Measurements from ENCODE around the gene USH1C. TPM values are rescaled to one million over a fixed set of nuclear protein-coding genes. Genes with fewer than 3 reads are reported as not detected.

The USH1C gene
- total and polyA plus RNA-seq, 2 experiments from 2014 or later: not detected

DNA sequence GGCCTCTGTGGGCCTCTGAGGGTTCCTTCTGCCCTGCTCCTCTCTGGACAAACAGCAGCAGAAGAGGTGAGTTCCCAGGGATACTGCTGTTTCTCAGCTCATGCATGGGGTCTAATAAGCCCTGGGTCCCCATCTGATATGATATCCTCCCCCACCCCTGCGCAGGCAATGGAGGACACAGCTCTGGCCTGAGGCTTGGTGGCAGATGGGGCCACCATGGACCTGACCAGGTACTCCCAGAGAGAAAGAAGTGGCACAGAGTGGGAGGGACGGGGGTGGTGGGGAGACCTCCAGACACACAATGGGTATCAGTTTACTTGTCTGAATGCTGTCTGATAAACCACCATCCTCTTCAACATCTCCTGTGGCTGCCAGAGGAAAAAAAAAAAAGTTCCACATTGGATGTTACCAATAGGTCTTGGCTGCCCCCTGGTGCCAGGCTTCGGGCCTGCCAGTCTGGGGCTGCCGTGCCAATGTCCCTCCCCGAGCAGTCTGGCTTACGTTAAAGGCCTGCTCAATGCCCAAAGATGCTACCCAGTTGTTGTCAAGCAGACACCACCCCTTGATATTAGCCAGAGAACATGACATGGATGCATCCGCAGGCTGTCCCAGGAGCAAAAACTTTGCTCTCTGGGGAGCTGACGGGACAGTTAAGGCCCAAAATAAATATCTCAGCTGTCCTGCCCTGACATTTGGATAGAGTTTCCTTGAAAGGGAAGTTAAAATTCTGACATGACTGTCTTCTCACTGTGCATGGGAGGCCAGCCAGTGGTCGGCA lies 39.7 kb downstream of the USH1C start:
- no peaks in the 10 kb centered on the region for H3K9me2 ChIP-seq (ENCODE audit: insufficient read depth)
- 12 to 14% methylated on average over 9 of the region's 9 CpGs for WGBS, 2 experiments (ENCODE audit: low coverage in 1 of 2, low lambda C conversion rate in 2 of 2, missing lambda C conversion rate in 2 of 2)
- H3K4me3 ChIP-seq: no peak overlapping the region
- H2AFZ ChIP-seq: no peak overlapping the region
- no peaks in the 10 kb centered on the region for H3K36me3 ChIP-seq (ENCODE audit: low read depth)
- no peaks in the 10 kb centered on the region for H3K79me2 ChIP-seq (ENCODE audit: insufficient read depth)
- H4K20me1 ChIP-seq (ENCODE audit: insufficient read depth): no peaks in the 10 kb centered on the region
- no peak overlapping the region for H3K4me2 ChIP-seq (ENCODE audit: unreplicated experiment)
- no peak overlapping the region for H3K9ac ChIP-seq
- in situ Hi-C loops (cut with MboI): loop anchor here (10.0 kb wide), 1 partner anchor 120 kb away; the partner anchor contains the start of gene KCNJ11
- H3K9me3 ChIP-seq (ENCODE audit: low read depth): no peaks in the 10 kb centered on the region
- no peak overlapping the region for H3K27ac ChIP-seq
- H3K4me1 ChIP-seq (ENCODE audit: insufficient read depth): no peaks in the 10 kb centered on the region
- peak; percentile 87 for DNase-seq
- H3K27me3 ChIP-seq (replicated peaks; ENCODE audit: insufficient read depth): no peaks in the 10 kb centered on the region; the same call in 1 of the 2 replicates
- TF ChIP-seq EZH2phosphoT487 (IDR thresholded peaks at IDR 0.05; ENCODE audit: insufficient read depth, low read depth): no peak
- TF ChIP-seq EZH2 (IDR thresholded peaks at IDR 0.05; ENCODE audit: insufficient read depth, poor library complexity, severe bottlenecking): no peak
- H3F3A ChIP-seq (ENCODE audit: insufficient read depth): no peaks in the 10 kb centered on the region

DNA sequence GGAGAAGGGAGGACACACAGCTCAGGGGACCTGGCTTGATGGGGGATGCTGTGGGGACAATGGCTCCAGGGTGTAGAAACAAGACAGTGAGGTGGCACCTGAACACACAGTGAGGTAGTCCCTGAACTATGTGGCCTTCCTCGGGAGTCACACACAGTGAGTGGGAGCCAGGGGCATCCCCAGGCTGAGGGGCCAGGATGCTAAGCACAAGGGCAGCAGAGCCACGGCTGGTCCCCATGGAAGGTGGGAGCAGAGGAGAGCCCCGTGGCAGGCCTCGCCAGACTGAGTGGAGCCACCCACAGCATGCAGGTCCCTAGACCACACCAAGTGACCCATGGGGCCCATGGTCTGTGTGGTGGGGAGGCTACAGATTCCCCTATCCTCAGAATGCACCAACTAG lies 41.6 kb downstream of the USH1C start:
- TF ChIP-seq EZH2 (IDR thresholded peaks at IDR 0.05; ENCODE audit: insufficient read depth, poor library complexity, severe bottlenecking) (no peak), EZH2phosphoT487 (IDR thresholded peaks at IDR 0.05; ENCODE audit: insufficient read depth, low read depth) (no peak)
- Histone ChIP-seq H3K36me3 (ENCODE audit: low read depth) (no peaks in the 10 kb centered on the region), H3K9ac (no peak overlapping the region), H3K9me2 (ENCODE audit: insufficient read depth) (no peaks in the 10 kb centered on the region), H3K4me1 (ENCODE audit: insufficient read depth) (no peaks in the 10 kb centered on the region), H3K9me3 (ENCODE audit: low read depth) (no peaks in the 10 kb centered on the region), H3K27me3 (replicated peaks; ENCODE audit: insufficient read depth) (no peaks in the 10 kb centered on the region), H3K4me2 (ENCODE audit: unreplicated experiment) (no peak overlapping the region), H3K79me2 (ENCODE audit: insufficient read depth) (no peaks in the 10 kb centered on the region), H4K20me1 (ENCODE audit: insufficient read depth) (no peaks in the 10 kb centered on the region), H3K27ac (no peak overlapping the region), H3K4me3 (no peak overlapping the region), H3F3A (ENCODE audit: insufficient read depth) (no peaks in the 10 kb centered on the region), H2AFZ (no peak overlapping the region)
- no peak for DNase-seq
- in situ Hi-C loops (cut with MboI): loop anchor here (10.0 kb wide), 1 partner anchor 118 kb away; the partner anchor contains the start of gene KCNJ11
- 50 to 60% methylated on average over 4 of the region's 4 CpGs for WGBS, 2 experiments (ENCODE audit: low coverage in 1 of 2, low lambda C conversion rate in 2 of 2, missing lambda C conversion rate in 2 of 2)

DNA sequence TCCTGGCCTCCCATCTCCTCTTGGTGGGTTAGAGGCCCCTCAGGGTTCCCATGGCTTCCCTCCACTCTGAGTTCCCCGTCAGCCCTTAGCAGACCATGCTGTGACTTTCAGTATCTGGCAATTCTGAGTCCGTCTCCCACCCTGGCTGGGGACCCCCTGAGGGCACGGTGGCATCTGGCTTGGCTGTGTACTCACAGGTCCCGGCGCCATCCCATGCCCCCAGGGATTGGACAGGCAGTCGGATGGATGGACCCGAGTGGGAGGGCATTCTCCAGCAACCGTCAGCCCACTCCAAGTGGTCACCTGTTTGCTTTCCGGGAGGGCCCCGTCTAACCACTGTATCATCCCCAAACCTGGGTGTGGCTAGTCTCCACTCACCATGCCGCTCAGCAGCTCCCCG lies 43.5 kb downstream of the USH1C start:
- Histone ChIP-seq H3K4me2 (ENCODE audit: unreplicated experiment) (no peak overlapping the region), H3K9me2 (ENCODE audit: insufficient read depth) (no peaks in the 10 kb centered on the region), H3K9me3 (ENCODE audit: low read depth) (no peaks in the 10 kb centered on the region), H2AFZ (no peak overlapping the region), H3F3A (ENCODE audit: insufficient read depth) (no peaks in the 10 kb centered on the region), H3K4me3 (no peak overlapping the region), H4K20me1 (ENCODE audit: insufficient read depth) (no peaks in the 10 kb centered on the region), H3K27ac (no peak overlapping the region), H3K27me3 (replicated peaks; ENCODE audit: insufficient read depth) (peaks cover 3% of the 10 kb centered on the region; the same call in 1 of the 2 replicates), H3K4me1 (ENCODE audit: insufficient read depth) (no peaks in the 10 kb centered on the region), H3K36me3 (ENCODE audit: low read depth) (no peaks in the 10 kb centered on the region), H3K9ac (no peak overlapping the region), H3K79me2 (ENCODE audit: insufficient read depth) (no peaks in the 10 kb centered on the region)
- TF ChIP-seq EZH2 (IDR thresholded peaks at IDR 0.05; ENCODE audit: insufficient read depth, poor library complexity, severe bottlenecking) (no peak), EZH2phosphoT487 (IDR thresholded peaks at IDR 0.05; ENCODE audit: insufficient read depth, low read depth) (no peak)
- no peak for DNase-seq
- in situ Hi-C loops (cut with MboI): loop anchor here (10.0 kb wide), 1 partner anchor 116 kb away; the partner anchor contains the start of gene KCNJ11
- WGBS, 2 experiments (ENCODE audit: low coverage in 1 of 2, low lambda C conversion rate in 2 of 2, missing lambda C conversion rate in 2 of 2): 66 to 69% methylated on average over 10 to 12 of the region's 12 CpGs

DNA sequence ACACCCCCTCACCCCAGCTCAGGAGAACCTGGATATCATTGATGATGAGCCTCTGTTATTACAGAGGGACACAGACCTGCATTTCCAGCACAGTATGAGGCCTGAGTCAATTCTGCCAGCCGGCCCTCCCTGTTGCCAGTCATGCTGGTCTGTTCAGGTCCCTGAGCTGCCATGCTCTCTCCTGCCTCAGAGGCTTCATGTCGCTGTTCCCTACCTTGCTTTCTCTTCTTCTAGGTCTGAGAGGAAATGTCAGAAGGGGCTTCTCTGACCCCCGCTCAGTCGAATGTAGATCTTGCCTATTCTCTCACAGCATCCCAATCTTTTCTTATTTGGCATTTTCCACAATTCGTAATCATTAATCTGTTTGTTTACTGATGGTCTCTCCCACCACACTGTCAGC lies 45.7 kb downstream of the USH1C start:
- Histone ChIP-seq H3K27me3 (replicated peaks; ENCODE audit: insufficient read depth) (peaks cover 3% of the 10 kb centered on the region; the same call in 1 of the 2 replicates), H3K36me3 (ENCODE audit: low read depth) (no peaks in the 10 kb centered on the region), H3K9me2 (ENCODE audit: insufficient read depth) (no peaks in the 10 kb centered on the region), H3K79me2 (ENCODE audit: insufficient read depth) (no peaks in the 10 kb centered on the region), H2AFZ (no peak overlapping the region), H3K4me1 (ENCODE audit: insufficient read depth) (no peaks in the 10 kb centered on the region), H3K9ac (no peak overlapping the region), H3K4me3 (no peak overlapping the region), H3K9me3 (ENCODE audit: low read depth) (no peaks in the 10 kb centered on the region), H4K20me1 (ENCODE audit: insufficient read depth) (no peaks in the 10 kb centered on the region), H3K4me2 (ENCODE audit: unreplicated experiment) (no peak overlapping the region), H3K27ac (no peak overlapping the region), H3F3A (ENCODE audit: insufficient read depth) (no peaks in the 10 kb centered on the region)
- DNase-seq: peak; percentile 38
- in situ Hi-C loops (cut with MboI): no loop called here
- TF ChIP-seq EZH2phosphoT487 (IDR thresholded peaks at IDR 0.05; ENCODE audit: insufficient read depth, low read depth): no peak
- TF ChIP-seq EZH2 (IDR thresholded peaks at IDR 0.05; ENCODE audit: insufficient read depth, poor library complexity, severe bottlenecking): no peak
- 53 to 55% methylated on average over 5 of the region's 5 CpGs for whole genome bisulfite sequencing, 2 experiments (ENCODE audit: low coverage in 1 of 2, low lambda C conversion rate in 2 of 2, missing lambda C conversion rate in 2 of 2)
